Measurements from ENCODE around the gene SHOX.

- TF ChIP-seq CTCF (IDR thresholded peaks at IDR 0.05; ENCODE audit: low read length) (no peak), EZH2 (optimal IDR thresholded peaks at IDR 0.05; ENCODE audit: low read depth, low read length) (no peak)
Measured at GRCh38 chrX:584572-584971, 46.0 kb upstream of the SHOX start.

Measured in MM.1S (cell line).